Measurements from ENCODE around the gene LZTFL1. TPM values are rescaled to one million over a fixed set of nuclear protein-coding genes. Genes with fewer than 3 reads are reported as not detected.

The LZTFL1 gene
- total and polyA plus RNA-seq, 4 donors: 7.7 to 45.1 (median 22.3) TPM

GRCh38 chr3:45779746-45780735, 61.9 kb downstream of the LZTFL1 start:
- TF ChIP-seq CTCF (IDR thresholded peaks at IDR 0.05; ENCODE audit: control extremely low read depth, extremely low read depth): no peak
- peaks cover 0 to 14% (median 4%) of the 10 kb centered on the region in 5 donors for H3K4me1 ChIP-seq (ENCODE audit: control insufficient read depth in 5 of 5, insufficient read depth in 5 of 5, low read length in 5 of 5)
- no peak overlapping the region for H3K9ac ChIP-seq (ENCODE audit: insufficient read depth in 1 of 2, low read length in 2 of 2)
- H3K4me3 ChIP-seq: no peak overlapping the region
- 84 to 90% methylated on average over 35 of the region's 35 CpGs for WGBS, 2 donors
- ATAC-seq (ENCODE audit: insufficient read depth, low FRiP score) (peak; percentile 15), DNase-seq (peak in 1 of 3 donors; percentile 44)
- no peaks in the 10 kb centered on the region for H3K27me3 ChIP-seq (ENCODE audit: control insufficient read depth in 3 of 3, insufficient read depth in 3 of 3, low read length in 2 of 3)
- no peak overlapping the region for H3K27ac ChIP-seq (ENCODE audit: low read depth in 1 of 2, low read length in 1 of 2)
- peaks cover 0 to 3% (median 0%) of the 10 kb centered on the region in 4 donors for H3K9me3 ChIP-seq (ENCODE audit: control insufficient read depth in 4 of 4, insufficient read depth in 3 of 4, low read length in 3 of 4)
- H3K36me3 ChIP-seq (ENCODE audit: control insufficient read depth in 4 of 4, insufficient read depth in 4 of 4, low read length in 4 of 4): no peaks in the 10 kb centered on the region

DNA sequence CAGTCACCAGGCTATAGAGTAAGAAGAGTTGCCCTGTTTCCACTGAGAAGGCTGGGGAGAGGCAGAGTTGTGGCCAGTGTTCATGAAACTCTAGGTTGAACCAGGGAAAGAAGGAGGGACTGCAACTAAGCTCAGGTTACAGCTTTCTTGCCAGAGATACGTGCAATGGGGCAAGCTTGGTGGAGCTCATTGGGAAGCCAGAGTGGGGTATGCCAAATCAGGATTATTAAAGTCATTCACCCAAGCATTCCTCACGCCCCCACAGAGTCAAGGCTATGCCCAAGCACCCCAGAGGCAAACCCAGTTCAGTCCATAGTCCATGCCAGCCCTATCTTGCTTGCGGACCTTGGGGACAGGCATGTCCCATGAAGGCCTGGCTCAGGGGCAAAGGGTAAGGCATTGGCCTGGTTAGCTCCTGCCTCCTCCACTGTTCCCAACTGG, 63.1 kb downstream of the LZTFL1 start:
- TF ChIP-seq CTCF (IDR thresholded peaks at IDR 0.05; ENCODE audit: control extremely low read depth, extremely low read depth): no peak
- DNase-seq (no peak), ATAC-seq (ENCODE audit: insufficient read depth, low FRiP score) (no peak)
- Histone ChIP-seq H3K4me3 (no peak overlapping the region), H3K4me1 (ENCODE audit: control insufficient read depth in 5 of 5, insufficient read depth in 5 of 5, low read length in 5 of 5) (peaks cover 0 to 20% (median 4%) of the 10 kb centered on the region in 5 donors), H3K27ac (ENCODE audit: low read depth in 1 of 2, low read length in 1 of 2) (no peak overlapping the region), H3K9me3 (ENCODE audit: control insufficient read depth in 4 of 4, insufficient read depth in 3 of 4, low read length in 3 of 4) (peaks cover 0 to 1% (median 0%) of the 10 kb centered on the region in 4 donors), H3K36me3 (ENCODE audit: control insufficient read depth in 4 of 4, insufficient read depth in 4 of 4, low read length in 4 of 4) (no peaks in the 10 kb centered on the region), H3K27me3 (ENCODE audit: control insufficient read depth in 3 of 3, insufficient read depth in 3 of 3, low read length in 2 of 3) (no peaks in the 10 kb centered on the region), H3K9ac (ENCODE audit: insufficient read depth in 1 of 2, low read length in 2 of 2) (no peak overlapping the region)
- 73 to 87% methylated on average over 3 of the region's 3 CpGs for WGBS, 2 donors

GRCh38 chr3:45777746-45778386, 64.1 kb downstream of the LZTFL1 start:
- H3K36me3 ChIP-seq (ENCODE audit: control insufficient read depth in 4 of 4, insufficient read depth in 4 of 4, low read length in 4 of 4): no peaks in the 10 kb centered on the region
- no peak overlapping the region for H3K9ac ChIP-seq (ENCODE audit: insufficient read depth in 1 of 2, low read length in 2 of 2)
- no peak overlapping the region for H3K4me3 ChIP-seq
- no peak overlapping the region for H3K27ac ChIP-seq (ENCODE audit: low read depth in 1 of 2, low read length in 1 of 2)
- H3K4me1 ChIP-seq (ENCODE audit: control insufficient read depth in 5 of 5, insufficient read depth in 5 of 5, low read length in 5 of 5): peaks cover 0 to 20% (median 4%) of the 10 kb centered on the region in 5 donors
- DNase-seq: no peak
- TF ChIP-seq CTCF (IDR thresholded peaks at IDR 0.05; ENCODE audit: control extremely low read depth, extremely low read depth): no peak
- 90 to 92% methylated on average over 11 of the region's 11 CpGs for WGBS, 2 donors
- H3K27me3 ChIP-seq (ENCODE audit: control insufficient read depth in 3 of 3, insufficient read depth in 3 of 3, low read length in 2 of 3): no peaks in the 10 kb centered on the region
- ATAC-seq (ENCODE audit: insufficient read depth, low FRiP score): no peak
- peaks cover 0 to 1% (median 0%) of the 10 kb centered on the region in 4 donors for H3K9me3 ChIP-seq (ENCODE audit: control insufficient read depth in 4 of 4, insufficient read depth in 3 of 4, low read length in 3 of 4)

All from lung (tissue), 12 donors.